Measurements from ENCODE around the gene IPPK.
"Not testable (repeated sequence)": the region's sequence is repeated elsewhere in the genome, so short reads cannot be mapped to it uniquely, and the experiment has no call there.

Gene IPPK

GRCh38 chr9:92592537-92592936, 77.4 kb downstream of the IPPK start:
- ATAC-seq: peak in 1 of 2 donors; percentile 55

GRCh38 chr9:92590377-92590776, 79.6 kb downstream of the IPPK start:
- ATAC-seq: no peak

DNA sequence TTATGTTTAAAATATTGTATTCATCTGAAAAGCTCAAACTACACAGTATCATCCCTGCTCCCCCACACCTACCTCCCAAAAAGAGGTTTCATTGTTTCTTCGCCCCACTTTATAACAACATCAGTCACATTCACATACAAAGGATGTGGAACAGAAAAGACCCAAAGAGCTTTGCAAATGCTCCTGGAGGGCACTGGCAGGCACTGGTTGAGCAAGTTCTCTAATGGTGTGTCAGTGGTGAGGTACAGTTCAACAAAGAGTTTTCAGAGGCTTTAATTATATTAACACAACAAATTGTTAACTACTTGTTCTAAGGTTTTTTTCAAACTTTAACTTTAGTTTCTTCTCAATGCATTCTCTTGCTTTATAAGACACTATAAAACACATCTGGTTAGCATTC, 80.0 kb downstream of the IPPK start:
- ATAC-seq: no peak

DNA sequence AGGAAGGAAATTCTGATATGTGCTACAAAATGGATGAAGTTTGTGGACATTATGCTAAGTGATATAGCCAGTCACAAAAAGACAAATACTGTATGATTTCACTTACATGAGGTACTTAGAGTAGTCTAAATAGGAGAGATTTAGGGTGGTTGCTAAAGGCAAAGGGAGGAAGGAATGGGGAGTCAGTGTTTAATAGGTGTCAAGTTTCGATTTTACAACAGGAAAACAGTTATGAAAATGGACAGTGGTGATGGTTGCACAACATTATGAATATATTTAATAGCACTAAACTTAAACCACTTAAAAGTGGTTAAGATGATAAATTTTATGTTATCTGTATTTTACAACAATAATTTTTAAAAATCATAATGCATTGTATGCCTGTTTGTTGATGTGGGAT, 93.8 kb downstream of the IPPK start:
- no peak for ATAC-seq

DNA sequence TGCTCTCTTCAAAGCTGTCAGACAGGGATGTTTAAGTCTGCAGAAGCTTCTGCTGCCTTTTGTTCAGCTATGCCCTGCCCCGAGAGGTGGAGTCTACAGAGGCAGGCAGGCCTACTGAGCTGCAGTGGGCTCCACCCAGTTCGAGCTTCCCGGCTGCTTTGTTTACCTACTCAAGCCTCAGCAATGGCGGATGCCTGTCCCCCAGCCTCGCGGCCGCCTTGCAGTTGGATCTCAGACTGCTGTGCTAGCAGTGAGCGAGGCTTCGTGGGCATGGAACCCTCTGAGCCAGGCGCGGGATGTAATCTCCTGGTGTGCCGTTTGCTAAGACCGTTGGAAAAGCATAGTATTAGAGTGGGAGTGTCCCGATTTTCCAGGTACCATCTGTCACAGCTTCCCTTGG, 96.3 kb downstream of the IPPK start:
- not testable (repeated sequence) for ATAC-seq

DNA sequence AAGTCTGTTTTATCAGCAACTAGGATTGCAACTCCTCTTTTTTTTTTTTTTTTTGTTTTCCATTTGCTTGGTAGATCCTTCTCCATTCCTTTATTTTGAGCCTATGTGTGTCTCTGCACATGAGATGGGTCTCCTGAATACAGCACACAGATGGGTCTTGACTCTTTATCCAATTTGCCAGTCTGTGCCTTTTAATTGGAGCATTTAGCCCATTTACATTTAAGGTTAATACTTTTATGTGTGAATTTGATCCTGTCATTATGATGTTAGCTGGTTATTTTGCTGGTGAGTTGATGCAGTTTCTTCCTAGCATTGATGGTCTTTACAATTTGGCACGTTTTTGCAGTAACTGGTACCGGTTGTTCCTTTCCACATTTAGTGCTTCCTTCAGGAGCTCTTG, 98.1 kb downstream of the IPPK start:
- ATAC-seq: not testable (repeated sequence)

DNA sequence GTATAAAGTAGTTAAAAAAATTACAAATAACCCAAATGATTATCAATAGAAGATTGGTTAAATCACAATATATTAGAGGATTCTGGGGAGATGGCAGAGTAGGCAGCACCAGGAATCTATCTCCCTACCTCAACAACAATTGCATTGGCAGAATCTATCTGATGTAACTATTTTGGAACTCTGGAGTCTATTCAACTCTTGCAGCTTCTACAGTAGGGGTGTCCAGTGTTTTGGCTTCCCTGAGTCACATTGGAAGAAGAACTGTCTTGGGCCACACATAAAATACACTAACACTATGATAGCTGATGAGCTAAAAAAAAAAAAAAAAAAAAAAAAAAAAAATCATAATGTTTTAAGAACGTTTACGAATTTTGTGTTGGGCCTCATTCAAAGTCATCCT, 104.9 kb downstream of the IPPK start:
- ATAC-seq: no peak

GRCh38 chr9:92564504-92564903, 105.4 kb downstream of the IPPK start:
- ATAC-seq: no peak
